Esophagus muscularis mucosa (tissue), 4 donors: Measurements from ENCODE around the gene CBFA2T2.

ENCODE experiments used
- EP300 ChIP-seq: sonication (generic); formaldehyde crosslinking; IDR thresholded peaks from one replicate; pipeline ENCODE4 v1.6.1; 2017; ENCODE audit warnings: antibody characterized with exemption
- POLR2A ChIP-seq: fragments of 450-650 bp; IDR thresholded peaks from one replicate; pipeline ENCODE4 v1.6.1; 2017; ENCODE audit warnings: antibody characterized with exemption, moderate library complexity, mild to moderate bottlenecking, low read depth
- POLR2AphosphoS5 ChIP-seq, 2 donors: sonication (generic); formaldehyde crosslinking; IDR thresholded peaks; one replicate each; pipeline ENCODE4 v1.6.1; 2017; ENCODE audit warnings: antibody characterized with exemption in 2 of 2
- TF ChIP-seq, protein P1 (sequence below), 3 experiments: fragments of 200-600 bp in 2 of 3; fragments of 450-650 bp in 1 of 3; sonication (generic) in 2 of 3; IDR thresholded peaks; one replicate each; pipeline ENCODE4 v1.5.1; 2017 to 2019; ENCODE audit warnings: antibody characterized with exemption in 3 of 3, mild to moderate bottlenecking in 2 of 3, moderate library complexity in 1 of 3

GRCh38 chr20:33621717-33622400 lies 132.0 kb downstream of the CBFA2T2 start:
- TF ChIP-seq, protein P1, sequence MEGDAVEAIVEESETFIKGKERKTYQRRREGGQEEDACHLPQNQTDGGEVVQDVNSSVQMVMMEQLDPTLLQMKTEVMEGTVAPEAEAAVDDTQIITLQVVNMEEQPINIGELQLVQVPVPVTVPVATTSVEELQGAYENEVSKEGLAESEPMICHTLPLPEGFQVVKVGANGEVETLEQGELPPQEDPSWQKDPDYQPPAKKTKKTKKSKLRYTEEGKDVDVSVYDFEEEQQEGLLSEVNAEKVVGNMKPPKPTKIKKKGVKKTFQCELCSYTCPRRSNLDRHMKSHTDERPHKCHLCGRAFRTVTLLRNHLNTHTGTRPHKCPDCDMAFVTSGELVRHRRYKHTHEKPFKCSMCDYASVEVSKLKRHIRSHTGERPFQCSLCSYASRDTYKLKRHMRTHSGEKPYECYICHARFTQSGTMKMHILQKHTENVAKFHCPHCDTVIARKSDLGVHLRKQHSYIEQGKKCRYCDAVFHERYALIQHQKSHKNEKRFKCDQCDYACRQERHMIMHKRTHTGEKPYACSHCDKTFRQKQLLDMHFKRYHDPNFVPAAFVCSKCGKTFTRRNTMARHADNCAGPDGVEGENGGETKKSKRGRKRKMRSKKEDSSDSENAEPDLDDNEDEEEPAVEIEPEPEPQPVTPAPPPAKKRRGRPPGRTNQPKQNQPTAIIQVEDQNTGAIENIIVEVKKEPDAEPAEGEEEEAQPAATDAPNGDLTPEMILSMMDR (IDR thresholded peaks at IDR 0.05): no peak
- TF ChIP-seq POLR2A: no peak
- TF ChIP-seq POLR2AphosphoS5 (IDR thresholded peaks at IDR 0.05): no peak
- TF ChIP-seq EP300: no peak
